HG02970 (cell line): Measurements from ENCODE around the gene CARD19.
A peak's percentile ranks its signal among the peaks of the same experiment; 100 is the strongest.

Source experiments
- ATAC-seq: cut with Tn5 transposase; IDR thresholded peaks from one replicate; pipeline ENCODE4 v1.9.1; 2021; ENCODE audit warnings: mild to moderate bottlenecking, moderate library complexity, moderate number of reproducible peaks; ENCODE audit not compliant: unreplicated experiment, low FRiP score

CARD19 gene

GRCh38 chr9:93086447-93087224 lies 9.4 kb upstream of the CARD19 start:
- no peak for ATAC-seq

DNA sequence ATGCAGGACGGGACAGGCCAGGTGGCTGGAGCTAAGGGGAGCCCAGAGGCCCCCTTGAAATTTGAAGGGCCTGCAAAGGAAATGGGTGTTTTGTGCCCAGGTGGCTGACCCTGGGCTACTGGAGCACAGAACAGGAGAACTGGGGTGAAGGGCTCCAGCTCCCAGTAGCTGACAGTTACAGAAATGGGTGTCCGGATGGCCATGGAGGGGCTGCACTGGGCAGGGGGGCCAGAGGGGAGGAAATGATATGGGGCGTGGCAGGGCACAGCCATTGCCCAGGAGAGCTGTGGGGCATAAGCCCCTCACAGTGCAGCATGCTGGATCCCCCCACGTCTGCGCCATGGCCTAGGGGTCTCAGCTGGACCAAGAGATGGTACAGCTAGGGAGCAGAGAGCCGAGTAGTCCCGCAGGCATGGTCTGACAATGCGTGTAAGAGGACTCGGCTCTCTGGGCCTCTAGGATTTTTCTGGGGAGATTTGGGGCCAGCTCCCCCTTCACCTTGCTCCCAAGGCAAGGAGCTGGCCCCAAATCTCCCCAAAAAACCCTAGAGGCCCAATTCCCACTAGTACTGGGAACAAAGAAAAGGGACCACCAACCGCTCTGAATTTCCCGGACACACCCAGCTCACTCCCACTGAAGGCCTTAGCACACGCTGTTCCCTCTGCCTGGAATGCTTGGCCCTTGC lies 7.9 kb upstream of the CARD19 start:
- no peak for ATAC-seq

- no peak for ATAC-seq
These were observed 7.4 kb upstream of the CARD19 start for GRCh38 chr9:93088656-93089015.

GRCh38 chr9:93089024-93089423 lies 7.0 kb upstream of the CARD19 start:
- no peak for ATAC-seq

- no peak for ATAC-seq
These were observed 6.5 kb upstream of the CARD19 start for GRCh38 chr9:93089481-93089991.

DNA sequence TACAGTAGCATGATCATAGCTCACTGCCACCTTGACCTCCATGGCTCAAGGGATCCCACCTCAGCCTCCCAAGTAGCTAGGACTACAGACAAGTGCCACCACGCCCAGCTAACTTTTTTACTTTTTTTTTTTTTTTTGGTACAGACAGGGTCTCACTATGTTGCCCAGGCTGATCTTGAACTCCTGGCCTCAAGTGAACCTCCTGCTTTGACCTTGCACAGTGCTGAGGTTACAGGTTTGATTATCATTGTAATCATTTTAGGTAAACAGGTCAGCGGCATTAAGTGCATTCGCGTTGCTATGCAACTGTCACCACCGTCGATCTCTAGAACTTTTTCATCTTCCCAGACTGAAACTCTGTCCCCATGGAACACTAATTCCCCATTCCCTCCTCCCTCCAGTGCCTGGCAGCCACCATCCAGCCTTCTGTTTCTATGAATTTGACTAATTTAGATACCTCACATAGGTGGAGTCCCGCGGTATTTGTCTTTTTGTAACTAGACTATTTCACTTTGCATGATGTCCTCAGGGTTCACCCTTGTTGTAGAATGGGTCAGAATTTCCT lies 5.8 kb upstream of the CARD19 start:
- ATAC-seq = no peak

DNA sequence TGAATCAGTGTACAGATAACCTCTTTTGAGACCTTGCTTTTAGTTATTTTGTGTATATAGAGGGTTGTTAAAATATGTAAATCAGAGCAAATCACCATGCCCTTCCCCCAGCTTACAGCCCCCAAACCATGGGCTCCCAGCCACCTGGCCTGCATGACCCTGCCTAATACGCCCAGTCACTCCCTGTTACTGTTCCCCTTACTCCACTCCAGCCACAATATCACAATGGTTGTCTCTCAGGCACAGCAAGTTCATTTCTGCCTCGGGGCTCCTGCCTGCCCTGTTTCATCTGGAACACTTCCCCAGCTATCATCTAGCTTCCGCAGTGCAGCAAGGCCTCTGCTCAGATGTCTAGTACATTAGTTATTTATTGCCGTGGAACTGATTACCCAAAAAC lies 5.0 kb upstream of the CARD19 start:
- no peak for ATAC-seq

- ATAC-seq = no peak
These were observed 4.5 kb upstream of the CARD19 start for GRCh38 chr9:93091453-93092081.

GRCh38 chr9:93092251-93092991 lies 3.6 kb upstream of the CARD19 start:
- no peak for ATAC-seq

- no peak for ATAC-seq
These were observed 2.7 kb upstream of the CARD19 start for GRCh38 chr9:93093127-93093876.

DNA sequence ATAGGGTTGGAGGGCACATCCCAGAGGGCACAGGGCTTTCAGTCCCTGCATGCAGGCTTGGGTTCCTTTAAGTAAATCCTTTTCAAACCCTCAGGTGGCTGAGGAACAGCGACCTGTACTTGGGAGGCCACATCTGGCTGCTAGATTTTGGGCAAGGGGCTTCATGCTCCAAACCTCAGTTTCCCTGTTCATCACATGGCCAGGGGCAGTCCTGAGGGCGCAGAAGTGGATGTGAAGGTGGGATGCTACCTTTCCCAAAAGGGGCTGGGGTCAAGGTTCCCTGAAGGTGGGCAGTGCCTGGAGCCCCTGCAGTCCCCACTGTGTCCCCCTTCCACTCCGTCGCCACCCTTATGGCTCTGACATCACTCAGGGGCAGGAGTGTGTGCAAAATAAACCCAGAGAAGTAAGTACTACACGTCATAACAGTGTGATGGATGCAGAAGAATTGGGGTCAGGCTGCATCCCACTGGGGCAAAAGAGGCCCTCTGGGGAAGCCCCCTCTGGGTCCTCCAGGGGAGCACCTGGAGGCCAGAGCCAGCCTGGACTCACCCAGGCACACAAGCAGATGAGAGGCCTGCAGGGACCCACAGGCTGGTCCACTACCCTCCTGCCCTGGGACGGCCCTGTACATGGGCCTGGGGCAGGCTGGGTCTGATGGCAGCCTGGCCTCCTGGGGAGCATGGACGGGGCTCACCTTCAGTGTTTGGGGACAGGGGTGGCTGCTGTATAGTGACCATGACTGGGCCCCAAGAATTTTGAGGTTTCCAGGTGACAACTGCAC lies 1.9 kb upstream of the CARD19 start:
- ATAC-seq = no peak

- ATAC-seq = no peak
These were observed 1.3 kb upstream of the CARD19 start for GRCh38 chr9:93094658-93095204.

GRCh38 chr9:93095205-93096130 lies 549 bp upstream of the CARD19 start:
- ATAC-seq = peak; percentile 66

- no peak for ATAC-seq
These were observed 880 bp downstream of the CARD19 start for GRCh38 chr9:93096811-93097382.

DNA sequence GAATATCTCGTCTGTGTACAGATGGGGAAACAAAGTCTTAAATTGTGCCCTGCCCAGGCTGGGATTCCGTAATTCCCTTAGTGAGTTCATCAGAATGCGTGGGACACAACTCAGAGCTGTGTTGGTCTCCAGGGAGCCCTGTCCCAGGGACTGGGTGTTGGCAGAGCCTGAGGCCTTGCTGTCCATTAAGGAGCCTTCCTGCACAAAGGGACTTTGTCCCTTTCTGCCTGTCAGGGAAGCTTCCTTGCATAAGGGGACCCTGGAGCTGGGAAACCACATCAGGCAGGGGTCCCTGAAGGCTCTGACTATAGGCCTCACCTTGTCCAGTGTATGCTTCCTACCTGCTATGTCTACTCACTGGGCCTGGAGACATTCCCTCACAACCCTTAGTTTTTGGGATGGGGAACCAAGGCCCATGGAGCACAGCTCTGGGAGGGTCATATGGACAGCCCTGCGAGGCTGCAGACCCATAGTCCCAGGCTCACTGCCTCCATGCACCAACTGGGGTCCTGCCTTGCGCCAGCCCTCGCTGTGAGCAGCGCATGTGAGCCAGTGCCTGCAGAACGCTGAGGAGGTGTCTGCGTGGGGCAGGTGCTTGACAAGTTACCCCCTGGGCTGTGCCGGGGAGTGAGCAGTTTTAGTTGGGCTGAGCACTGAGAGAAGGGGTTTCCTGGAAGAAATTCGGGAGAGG lies 1.6 kb downstream of the CARD19 start:
- ATAC-seq = no peak

GRCh38 chr9:93098236-93098946 lies 2.4 kb downstream of the CARD19 start:
- ATAC-seq = no peak
